ENCODE results near the gene NOVA1. TPM values are rescaled to one million over a fixed set of nuclear protein-coding genes. Genes with fewer than 3 reads are reported as not detected.

The NOVA1 gene
- total and polyA plus RNA-seq, 9 donors, result 3.9 to 11.7 (median 7.4) TPM

- H3K27me3 ChIP-seq, result no peaks in the 10 kb centered on the region
- no peaks in the 10 kb centered on the region for H3K9me3 ChIP-seq
- no peaks in the 10 kb centered on the region for H3K4me1 ChIP-seq (ENCODE audit: insufficient read depth)
- 59 to 80% (median 71%) methylated on average over 3 of the region's 3 CpGs for WGBS, 3 donors
- no peak for DNase-seq
- H3K4me3 ChIP-seq, result no peak overlapping the region
- intact Hi-C loops (cut with DNase I), result no loop called here
- H3K27ac ChIP-seq, result no peak overlapping the region
- TF ChIP-seq CTCF (IDR thresholded peaks at IDR 0.05) (no peak), POLR2A (IDR thresholded peaks at IDR 0.05) (no peak), EP300 (IDR thresholded peaks at IDR 0.05) (no peak)
- no peaks in the 10 kb centered on the region for H3K36me3 ChIP-seq
Observed at GRCh38 chr14:26444822-26445221, 153.0 kb downstream of the NOVA1 start.

- DNase-seq, result no peak
- WGBS, 3 donors, result 86 to 91% (median 90%) methylated on average over 2 of the region's 2 CpGs
- Histone ChIP-seq H3K27ac (no peak overlapping the region), H3K4me3 (no peak overlapping the region), H3K9me3 (no peaks in the 10 kb centered on the region), H3K4me1 (ENCODE audit: insufficient read depth) (no peaks in the 10 kb centered on the region), H3K36me3 (no peaks in the 10 kb centered on the region), H3K27me3 (no peaks in the 10 kb centered on the region)
- intact Hi-C loops (cut with DNase I), result no loop called here
- no peak for TF ChIP-seq CTCF (IDR thresholded peaks at IDR 0.05)
- no peak for TF ChIP-seq EP300 (IDR thresholded peaks at IDR 0.05)
- TF ChIP-seq POLR2A (IDR thresholded peaks at IDR 0.05), result no peak
Observed at GRCh38 chr14:26443654-26444053, 154.2 kb downstream of the NOVA1 start.

- Histone ChIP-seq H3K4me1 (ENCODE audit: insufficient read depth) (no peaks in the 10 kb centered on the region), H3K27me3 (no peaks in the 10 kb centered on the region), H3K4me3 (no peak overlapping the region), H3K36me3 (no peaks in the 10 kb centered on the region), H3K9me3 (no peaks in the 10 kb centered on the region), H3K27ac (no peak overlapping the region)
- intact Hi-C loops (cut with DNase I), result no loop called here
- DNase-seq, result no peak
- no peak for TF ChIP-seq CTCF (IDR thresholded peaks at IDR 0.05)
- TF ChIP-seq POLR2A (IDR thresholded peaks at IDR 0.05), result no peak
- TF ChIP-seq EP300 (IDR thresholded peaks at IDR 0.05), result no peak
Observed at GRCh38 chr14:26429205-26429604, 168.6 kb downstream of the NOVA1 start.

GRCh38 chr14:26427097-26427496, 170.7 kb downstream of the NOVA1 start:
- H3K4me3 ChIP-seq, result no peak overlapping the region
- 2 to 7% (median 3%) methylated on average over 5 of the region's 5 CpGs for WGBS, 3 donors
- H3K4me1 ChIP-seq (ENCODE audit: insufficient read depth), result no peaks in the 10 kb centered on the region
- intact Hi-C loops (cut with DNase I), result no loop called here
- no peak overlapping the region for H3K27ac ChIP-seq
- H3K9me3 ChIP-seq, result no peaks in the 10 kb centered on the region
- H3K27me3 ChIP-seq, result no peaks in the 10 kb centered on the region
- H3K36me3 ChIP-seq, result no peaks in the 10 kb centered on the region
- TF ChIP-seq CTCF (IDR thresholded peaks at IDR 0.05) (no peak), EP300 (IDR thresholded peaks at IDR 0.05) (no peak), POLR2A (IDR thresholded peaks at IDR 0.05) (no peak)
- no peak for DNase-seq

GRCh38 chr14:26424537-26424936, 173.3 kb downstream of the NOVA1 start:
- 78 to 83% (median 82%) methylated on average over 2 of the region's 2 CpGs for WGBS, 3 donors

More at GRCh38 chr14:26424537-26424936, 173.3 kb downstream of the NOVA1 start:
- no peaks in the 10 kb centered on the region for H3K27me3 ChIP-seq
- no peaks in the 10 kb centered on the region for H3K9me3 ChIP-seq
- no peak for DNase-seq
- H3K36me3 ChIP-seq, result no peaks in the 10 kb centered on the region
- H3K27ac ChIP-seq, result no peak overlapping the region
- intact Hi-C loops (cut with DNase I), result no loop called here
- TF ChIP-seq CTCF (IDR thresholded peaks at IDR 0.05) (no peak), EP300 (IDR thresholded peaks at IDR 0.05) (no peak), POLR2A (IDR thresholded peaks at IDR 0.05) (no peak)
- H3K4me3 ChIP-seq, result no peak overlapping the region
- H3K4me1 ChIP-seq (ENCODE audit: insufficient read depth), result no peaks in the 10 kb centered on the region

All from ovary (tissue), 9 donors.